HG03442 (cell line): ENCODE measurements around the gene ITGA1.
"Not testable (repeated sequence)": the region's sequence is repeated elsewhere in the genome, so short reads cannot be mapped to it uniquely, and the experiment has no call there.

ENCODE experiments used
- ATAC-seq: cut with Tn5 transposase; IDR thresholded peaks from one replicate; pipeline ENCODE4 v1.9.1; 2021; ENCODE audit warnings: mild to moderate bottlenecking, moderate library complexity; ENCODE audit not compliant: unreplicated experiment

ITGA1 gene

GRCh38 chr5:52861368-52861767 is 73.7 kb downstream of the ITGA1 start:
- no peak for ATAC-seq

- no peak for ATAC-seq
Measured at GRCh38 chr5:52863715-52864290, 76.1 kb downstream of the ITGA1 start.

- ATAC-seq, result no peak
Measured at GRCh38 chr5:52864371-52864770, 76.7 kb downstream of the ITGA1 start.

- no peak for ATAC-seq
Measured at GRCh38 chr5:52864884-52865283, 77.2 kb downstream of the ITGA1 start.

GRCh38 chr5:52865991-52866390 is 78.3 kb downstream of the ITGA1 start:
- ATAC-seq, result not testable (repeated sequence)

GRCh38 chr5:52867809-52868208 is 80.1 kb downstream of the ITGA1 start:
- ATAC-seq, result no peak

GRCh38 chr5:52868417-52868816 is 80.7 kb downstream of the ITGA1 start:
- ATAC-seq, result no peak

- no peak for ATAC-seq
Measured at GRCh38 chr5:52869391-52869790, 81.7 kb downstream of the ITGA1 start.

- no peak for ATAC-seq
Measured at GRCh38 chr5:52870448-52870847, 82.7 kb downstream of the ITGA1 start.

- no peak for ATAC-seq
Measured at GRCh38 chr5:52875827-52876226, 88.1 kb downstream of the ITGA1 start.

- no peak for ATAC-seq
Measured at GRCh38 chr5:52876456-52876855, 88.7 kb downstream of the ITGA1 start.

GRCh38 chr5:52878656-52879055 is 90.9 kb downstream of the ITGA1 start:
- ATAC-seq, result no peak

GRCh38 chr5:52880541-52880940 is 92.8 kb downstream of the ITGA1 start:
- no peak for ATAC-seq

- ATAC-seq, result no peak
Measured at GRCh38 chr5:52881468-52881867, 93.8 kb downstream of the ITGA1 start.

GRCh38 chr5:52883110-52883509 is 95.4 kb downstream of the ITGA1 start:
- ATAC-seq, result no peak

- no peak for ATAC-seq
Measured at GRCh38 chr5:52884453-52884852, 96.7 kb downstream of the ITGA1 start.

GRCh38 chr5:52885614-52886013 is 97.9 kb downstream of the ITGA1 start:
- no peak for ATAC-seq

GRCh38 chr5:52886206-52886605 is 98.5 kb downstream of the ITGA1 start:
- no peak for ATAC-seq

- ATAC-seq, result no peak
Measured at GRCh38 chr5:52887066-52887465, 99.3 kb downstream of the ITGA1 start.

- ATAC-seq, result no peak
Measured at GRCh38 chr5:52888363-52888762, 100.6 kb downstream of the ITGA1 start.

- ATAC-seq, result no peak
Measured at GRCh38 chr5:52892242-52892878, 104.6 kb downstream of the ITGA1 start.

- no peak for ATAC-seq
Measured at GRCh38 chr5:52893105-52893504, 105.4 kb downstream of the ITGA1 start.

GRCh38 chr5:52893863-52894262 is 106.1 kb downstream of the ITGA1 start:
- ATAC-seq, result no peak
